GM12874 (cell line): ENCODE measurements around the gene PACSIN2.

Source experiments
- TF ChIP-seq, protein P1 (sequence below): IDR thresholded peaks from 2 replicates; pipeline ENCODE4 v1.5.1; 2011; ENCODE audit warnings: low read depth, mild to moderate bottlenecking, control low read depth, low read length, moderate library complexity; ENCODE audit not compliant: insufficient read depth

Gene PACSIN2

DNA sequence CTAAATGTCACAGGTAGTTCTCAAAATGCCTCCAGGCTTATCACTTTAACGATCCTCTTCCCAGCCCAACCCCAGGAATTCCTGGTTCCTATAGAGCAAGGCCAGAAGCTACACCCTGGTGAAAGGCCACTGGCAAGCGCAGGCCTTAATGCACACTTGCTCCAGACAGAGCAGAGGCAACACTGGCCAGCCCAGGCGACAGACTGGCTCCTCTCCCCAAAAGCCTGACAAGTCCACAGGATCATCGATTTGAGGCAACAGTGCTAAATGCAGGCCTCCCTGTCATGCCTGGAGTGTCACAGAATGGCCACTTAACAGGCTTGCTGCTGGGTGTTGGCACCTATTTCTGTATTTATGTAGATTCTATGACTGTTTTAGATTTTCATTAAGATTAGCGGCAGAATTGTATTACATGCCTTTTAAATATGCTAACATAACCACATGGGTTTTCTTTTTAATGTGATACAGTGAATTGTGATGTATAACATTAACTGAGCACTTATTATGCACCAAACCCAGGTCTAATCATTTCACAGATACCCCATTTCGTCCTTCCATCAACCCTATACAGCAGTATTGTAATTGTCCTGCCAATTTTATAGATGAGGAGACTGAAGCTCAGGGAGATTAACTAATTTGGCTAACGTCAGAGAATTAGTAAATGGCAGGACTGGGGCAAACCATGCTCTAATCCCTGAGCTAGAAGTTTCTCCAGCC lies 38.6 kb downstream of the PACSIN2 start:
- TF ChIP-seq, protein P1, sequence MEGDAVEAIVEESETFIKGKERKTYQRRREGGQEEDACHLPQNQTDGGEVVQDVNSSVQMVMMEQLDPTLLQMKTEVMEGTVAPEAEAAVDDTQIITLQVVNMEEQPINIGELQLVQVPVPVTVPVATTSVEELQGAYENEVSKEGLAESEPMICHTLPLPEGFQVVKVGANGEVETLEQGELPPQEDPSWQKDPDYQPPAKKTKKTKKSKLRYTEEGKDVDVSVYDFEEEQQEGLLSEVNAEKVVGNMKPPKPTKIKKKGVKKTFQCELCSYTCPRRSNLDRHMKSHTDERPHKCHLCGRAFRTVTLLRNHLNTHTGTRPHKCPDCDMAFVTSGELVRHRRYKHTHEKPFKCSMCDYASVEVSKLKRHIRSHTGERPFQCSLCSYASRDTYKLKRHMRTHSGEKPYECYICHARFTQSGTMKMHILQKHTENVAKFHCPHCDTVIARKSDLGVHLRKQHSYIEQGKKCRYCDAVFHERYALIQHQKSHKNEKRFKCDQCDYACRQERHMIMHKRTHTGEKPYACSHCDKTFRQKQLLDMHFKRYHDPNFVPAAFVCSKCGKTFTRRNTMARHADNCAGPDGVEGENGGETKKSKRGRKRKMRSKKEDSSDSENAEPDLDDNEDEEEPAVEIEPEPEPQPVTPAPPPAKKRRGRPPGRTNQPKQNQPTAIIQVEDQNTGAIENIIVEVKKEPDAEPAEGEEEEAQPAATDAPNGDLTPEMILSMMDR: no peak

GRCh38 chr22:42974223-42974622 lies 40.7 kb downstream of the PACSIN2 start:
- TF ChIP-seq, protein P1: no peak

- TF ChIP-seq, protein P1: no peak
Observed at GRCh38 chr22:42973536-42973881, 41.4 kb downstream of the PACSIN2 start.

GRCh38 chr22:42972649-42973535 lies 42.1 kb downstream of the PACSIN2 start:
- TF ChIP-seq, protein P1: no peak

DNA sequence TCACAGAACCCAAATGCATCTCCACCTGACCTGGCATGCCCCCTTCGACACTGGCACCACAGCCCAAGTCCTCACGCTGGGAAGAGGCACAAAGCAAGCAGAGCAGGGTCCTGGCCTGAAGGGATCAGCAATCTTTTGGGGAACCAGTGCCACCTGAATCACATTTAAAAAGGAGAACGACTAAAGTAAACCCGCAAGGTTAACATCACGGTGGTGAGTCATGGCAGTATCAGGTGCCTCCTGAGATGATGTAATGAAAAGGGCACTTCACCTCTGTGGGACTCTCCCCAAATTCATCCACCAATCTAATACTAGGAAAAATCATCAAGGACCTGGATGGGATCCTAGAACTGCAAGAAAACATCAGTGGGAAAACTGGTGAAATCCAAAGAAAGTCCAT lies 44.9 kb downstream of the PACSIN2 start:
- TF ChIP-seq, protein P1: no peak

GRCh38 chr22:42969348-42969975 lies 45.5 kb downstream of the PACSIN2 start:
- TF ChIP-seq, protein P1: no peak

DNA sequence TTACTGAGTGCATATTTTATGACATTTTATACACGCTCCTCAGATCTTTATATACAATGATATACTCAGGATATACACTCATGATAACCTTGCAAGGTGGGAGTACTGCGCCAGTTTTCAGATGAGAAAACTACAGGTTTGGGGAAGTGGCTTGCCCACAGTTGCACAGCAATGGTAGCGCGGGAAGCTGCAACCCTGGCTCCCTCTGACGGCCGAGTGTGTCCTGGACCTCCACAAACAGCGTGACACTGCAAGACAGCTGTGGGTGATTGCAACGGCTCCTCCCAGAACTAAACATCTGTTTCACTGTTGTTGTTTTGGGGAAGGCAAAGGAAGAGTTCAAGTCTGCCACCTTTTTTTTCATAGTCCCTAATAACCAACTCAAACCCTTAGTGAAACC lies 47.0 kb downstream of the PACSIN2 start:
- TF ChIP-seq, protein P1: peak; percentile 52; the same call in 1 of the 2 replicates
